Left lung (tissue), 10 donors: ENCODE results near the gene KASH5. TPM values are rescaled to one million over a fixed set of nuclear protein-coding genes. Genes with fewer than 3 reads are reported as not detected.

Experiments used
- ATAC-seq: fragments of 200-7000 bp; cut with Tn5 transposase; one replicate; pipeline ENCODE4 v1.9.1; 2020; ENCODE audit warnings: moderate library complexity
- DNase-seq, 4 donors: peaks; one replicate each; pipeline ENCODE4 v3.0.0-alpha.2; 2013 to 2020
- H3K27ac ChIP-seq, 2 donors: fragments of 200-600 bp; sonication (generic) in 1 of 2; one replicate each; pipeline versions ENCODE4 v1.5.0 to v1.8.0; 2020 to 2021
- H3K27me3 ChIP-seq, 2 donors: fragments of 200-600 bp; sonication (generic) in 1 of 2; one replicate each; pipeline versions ENCODE4 v1.5.0 to v1.8.0; 2020 to 2021
- H3K36me3 ChIP-seq, 2 donors: fragments of 200-600 bp; sonication (generic) in 1 of 2; one replicate each; pipeline versions ENCODE4 v1.5.0 to v1.8.0; 2020 to 2021
- H3K4me1 ChIP-seq, 2 donors: fragments of 200-600 bp; one replicate each; pipeline ENCODE4 v1.8.0; 2021
- H3K4me3 ChIP-seq, 2 donors: fragments of 200-600 bp; sonication (generic) in 1 of 2; one replicate each; pipeline versions ENCODE4 v1.5.0 to v1.8.0; 2020 to 2021; ENCODE audit warnings: mild to moderate bottlenecking in 1 of 2
- H3K9me3 ChIP-seq, 2 donors: fragments of 200-600 bp; sonication (generic) in 1 of 2; one replicate each; pipeline versions ENCODE4 v1.5.0 to v1.8.0; 2020 to 2021
- intact Hi-C, 2 donors: fragments of 100-400 bp; cut with DNase I; formaldehyde crosslinking; loops; one replicate each; pipeline versions ENCODE4 v1.11.2 to v1.14.2; 2022
- polyA plus RNA-seq, 6 donors: library from polyadenylated mRNA; unstranded; fragments of 120-200 nt; gene quantifications; one replicate each; pipeline ENCODE4 v1.2.1, GENCODE V29; 2013; ENCODE audit not compliant: insufficient read length in 6 of 6
- total RNA-seq, 2 donors: library from RNA; stranded (reverse); fragmentation: NEBNext Ultra II Directional; extraction: Animal tissue kit (Norgen Biotek cat#: 25700); gene quantifications; one replicate each; pipeline ENCODE4 v1.2.1, GENCODE V29; 2021
- TF ChIP-seq, protein P1 (sequence below), 2 donors: fragments of 200-600 bp; sonication (generic) in 1 of 2; IDR thresholded peaks; one replicate each; pipeline versions ENCODE4 v1.5.0 to v1.8.0; 2021; ENCODE audit warnings: antibody characterized with exemption in 2 of 2
- donor health status: DM: no; HTN: yes; CAD: no.
- donor health status: DM: no; HTN: no; CAD: no.

The KASH5 gene
- total and polyA plus RNA-seq, 8 donors: 0.84 to 3.6 TPM; not detected in 6

DNA sequence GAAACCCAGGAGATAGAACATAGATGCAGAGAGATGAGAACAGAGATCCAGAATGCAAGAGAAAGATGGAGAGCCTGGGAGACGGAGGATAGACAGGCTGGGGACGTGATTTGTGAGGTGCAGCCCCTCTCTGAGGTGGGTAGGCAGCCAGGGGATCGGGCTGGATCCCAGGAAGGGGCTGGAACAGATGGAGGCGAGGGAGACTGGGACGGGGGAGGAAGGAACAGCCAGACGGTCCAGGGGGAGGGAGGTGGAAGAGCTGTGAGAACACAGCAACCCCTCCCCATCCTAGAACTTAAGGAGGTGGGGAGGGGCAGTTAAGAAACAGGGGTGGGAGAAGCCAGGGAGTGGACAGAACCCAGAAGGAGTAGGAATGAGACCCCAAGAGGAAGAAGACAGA, 50.2 kb downstream of the KASH5 start:
- H3K9me3 ChIP-seq: no peaks in the 10 kb centered on the region
- intact Hi-C loops: no loop called here
- TF ChIP-seq, protein P1, sequence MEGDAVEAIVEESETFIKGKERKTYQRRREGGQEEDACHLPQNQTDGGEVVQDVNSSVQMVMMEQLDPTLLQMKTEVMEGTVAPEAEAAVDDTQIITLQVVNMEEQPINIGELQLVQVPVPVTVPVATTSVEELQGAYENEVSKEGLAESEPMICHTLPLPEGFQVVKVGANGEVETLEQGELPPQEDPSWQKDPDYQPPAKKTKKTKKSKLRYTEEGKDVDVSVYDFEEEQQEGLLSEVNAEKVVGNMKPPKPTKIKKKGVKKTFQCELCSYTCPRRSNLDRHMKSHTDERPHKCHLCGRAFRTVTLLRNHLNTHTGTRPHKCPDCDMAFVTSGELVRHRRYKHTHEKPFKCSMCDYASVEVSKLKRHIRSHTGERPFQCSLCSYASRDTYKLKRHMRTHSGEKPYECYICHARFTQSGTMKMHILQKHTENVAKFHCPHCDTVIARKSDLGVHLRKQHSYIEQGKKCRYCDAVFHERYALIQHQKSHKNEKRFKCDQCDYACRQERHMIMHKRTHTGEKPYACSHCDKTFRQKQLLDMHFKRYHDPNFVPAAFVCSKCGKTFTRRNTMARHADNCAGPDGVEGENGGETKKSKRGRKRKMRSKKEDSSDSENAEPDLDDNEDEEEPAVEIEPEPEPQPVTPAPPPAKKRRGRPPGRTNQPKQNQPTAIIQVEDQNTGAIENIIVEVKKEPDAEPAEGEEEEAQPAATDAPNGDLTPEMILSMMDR (IDR thresholded peaks at IDR 0.05): no peak
- no peak overlapping the region for H3K4me3 ChIP-seq
- H3K4me1 ChIP-seq: peaks cover 0 to 21% of the 10 kb centered on the region in 2 donors
- no peak for ATAC-seq
- no peaks in the 10 kb centered on the region for H3K36me3 ChIP-seq
- H3K27me3 ChIP-seq: peaks cover 73 to 96% of the 10 kb centered on the region in 2 donors
- no peak overlapping the region for H3K27ac ChIP-seq
- DNase-seq: no peak

DNA sequence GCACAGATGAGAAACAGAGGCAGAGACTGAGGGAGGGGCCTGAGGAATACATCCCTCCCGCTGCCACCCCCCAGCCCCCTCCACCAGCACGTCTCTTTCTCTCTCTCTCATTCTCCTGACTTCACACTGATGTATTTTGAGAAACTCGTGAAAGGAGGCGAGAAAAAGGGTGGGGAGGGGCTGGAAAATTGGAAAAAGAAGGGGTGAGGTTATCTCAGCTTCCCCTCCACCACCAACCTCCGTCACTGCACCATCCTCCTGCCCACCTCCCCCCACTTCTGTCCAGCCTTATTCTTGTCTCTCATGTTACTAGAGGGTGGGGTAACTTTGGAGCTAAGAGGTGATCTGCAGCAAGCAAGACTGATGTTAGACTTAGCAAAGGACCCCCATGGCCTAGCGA, 51.8 kb downstream of the KASH5 start:
- DNase-seq (no peak), ATAC-seq (no peak)
- H3K27ac ChIP-seq: no peak overlapping the region
- H3K9me3 ChIP-seq: no peaks in the 10 kb centered on the region
- H3K4me3 ChIP-seq: no peak overlapping the region
- peaks cover 0 to 29% of the 10 kb centered on the region in 2 donors for H3K4me1 ChIP-seq
- intact Hi-C loops: loop anchor here in 1 of 2 donors (5.0 kb wide), 1 partner anchor 48 kb away; no protein-coding TSS in a partner anchor
- TF ChIP-seq, protein P1 (IDR thresholded peaks at IDR 0.05): no peak
- H3K27me3 ChIP-seq: peaks cover 60 to 80% of the 10 kb centered on the region in 2 donors
- no peaks in the 10 kb centered on the region for H3K36me3 ChIP-seq

DNA sequence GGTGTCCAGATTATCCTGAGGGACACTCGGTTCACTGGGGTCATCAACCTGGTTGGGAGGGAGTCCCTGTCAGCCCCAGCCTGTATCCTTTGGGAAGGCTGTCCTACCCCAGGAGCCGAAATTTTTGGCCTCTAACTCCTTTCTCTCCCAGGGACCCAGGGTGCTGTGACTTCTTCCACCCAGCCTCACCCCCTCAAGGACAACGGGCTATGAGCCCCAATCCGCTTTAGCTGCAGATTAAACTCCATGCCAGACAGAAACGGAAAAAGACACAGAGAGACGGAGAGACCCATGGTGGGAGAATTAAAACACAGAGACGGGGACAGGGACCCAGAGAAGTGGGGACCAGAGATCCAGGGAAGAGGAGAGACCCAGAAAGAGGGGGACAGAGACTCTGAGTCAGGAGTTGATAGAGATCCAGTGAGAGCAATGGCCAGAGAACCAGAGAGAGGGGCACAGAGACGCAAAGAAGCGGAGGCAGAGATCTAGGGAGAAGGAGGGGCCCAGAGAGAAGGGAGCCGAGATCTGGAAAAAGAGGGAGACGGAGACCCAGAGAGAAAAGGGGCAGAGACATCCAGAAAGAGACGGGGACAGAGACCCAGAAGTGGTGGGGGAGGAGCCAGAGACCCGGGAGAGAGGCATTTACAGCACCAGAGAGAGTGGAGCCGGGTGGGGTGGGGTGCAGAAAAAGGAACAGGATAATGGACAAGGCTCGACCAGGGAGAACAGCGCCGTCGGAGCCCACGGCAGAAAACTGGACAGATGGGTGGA, 52.6 kb downstream of the KASH5 start:
- no peaks in the 10 kb centered on the region for H3K36me3 ChIP-seq
- no peak overlapping the region for H3K4me3 ChIP-seq
- H3K9me3 ChIP-seq: no peaks in the 10 kb centered on the region
- intact Hi-C loops: loop anchor here in 1 of 2 donors (5.0 kb wide), 1 partner anchor 48 kb away; no protein-coding TSS in a partner anchor
- TF ChIP-seq, protein P1 (IDR thresholded peaks at IDR 0.05): no peak
- peaks cover 53 to 72% of the 10 kb centered on the region in 2 donors for H3K27me3 ChIP-seq
- peaks cover 0 to 37% of the 10 kb centered on the region in 2 donors for H3K4me1 ChIP-seq
- no peak overlapping the region for H3K27ac ChIP-seq
- no peak for DNase-seq
- no peak for ATAC-seq

DNA sequence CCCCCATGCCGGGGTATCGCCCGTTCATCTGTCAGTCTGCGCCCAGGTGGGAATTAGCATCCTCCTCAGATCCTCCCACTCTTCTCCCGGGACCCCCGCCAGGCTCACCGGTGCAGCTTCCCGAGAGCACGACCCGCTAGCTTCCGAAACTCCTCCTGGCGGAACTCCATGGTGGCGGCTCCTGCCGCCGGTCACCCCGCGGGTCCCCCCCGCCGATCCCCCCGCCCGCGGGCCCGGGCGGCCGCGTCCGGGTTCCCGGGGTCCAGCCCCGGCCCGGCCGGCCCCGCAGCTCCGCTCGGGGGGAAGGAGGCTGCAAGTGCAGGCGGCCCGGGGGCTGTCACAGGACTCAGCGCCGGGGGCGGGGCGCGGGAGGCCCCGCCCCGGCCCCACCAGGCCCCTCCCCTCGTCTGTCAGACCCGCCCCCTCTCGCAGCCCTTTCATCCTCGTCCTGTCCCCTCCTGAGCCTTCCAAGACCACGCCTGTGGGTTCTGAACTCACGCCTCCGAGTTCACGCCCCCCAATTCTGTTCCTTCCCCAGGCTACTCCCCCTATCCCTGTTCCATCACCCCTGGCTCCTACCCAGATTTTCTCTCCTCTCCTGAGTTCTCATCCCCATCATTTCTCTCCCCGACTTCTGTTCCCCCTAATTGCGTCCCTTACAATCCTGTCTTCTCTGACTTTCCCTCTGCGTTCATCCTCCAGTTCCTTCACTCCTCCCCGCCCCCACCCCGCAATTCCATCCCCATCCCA, 53.3 kb downstream of the KASH5 start, which contains the start of gene SLC17A7:
Gene SLC17A7 (minus strand): TSS at position 318 of the 750 bp plus-strand sequence. CDS start 148 bp downstream, at position 170.
- H3K27ac ChIP-seq: no peak within 1 kb of the TSS
- TF ChIP-seq, protein P1 (IDR thresholded peaks at IDR 0.05): no peak
- H3K4me1 ChIP-seq: peaks cover 0 to 34% of the 10 kb centered on the region in 2 donors
- DNase-seq: peak in 1 of 4 donors; percentile 70
- no peak for ATAC-seq
- no peaks in the 10 kb centered on the region for H3K9me3 ChIP-seq
- intact Hi-C loops: loop anchor here in 1 of 2 donors (5.0 kb wide), 1 partner anchor 49 kb away; no protein-coding TSS in a partner anchor
- H3K27me3 ChIP-seq: peaks cover 46 to 65% of the 10 kb centered on the region in 2 donors
- H3K36me3 ChIP-seq: peaks cover 0 to 6% of the 10 kb centered on the region in 2 donors
- H3K4me3 ChIP-seq: peak within 1 kb of the TSS in 1 of 2 donors; percentile 84
